Coronary artery (tissue), 2 donors: ENCODE measurements around the gene DUSP14.
A peak's percentile ranks its signal among the peaks of the same experiment; 100 is the strongest.

Experiments
- DNase-seq: peaks from one replicate; pipeline ENCODE4 v3.0.0-alpha.2; 2017; ENCODE audit warnings: low spot score
- H3K27ac ChIP-seq, 2 donors: fragments of 200-600 bp; sonication (generic); one replicate each; pipeline ENCODE4 v1.5.1; 2016 to 2019
- H3K4me3 ChIP-seq: fragments of 200-600 bp; sonication (generic); 2 replicates; pipeline ENCODE4 v1.5.1; 2016; ENCODE audit warnings: mild to moderate bottlenecking, moderate library complexity
- TF ChIP-seq, protein P1 (sequence below): fragments of 200-600 bp; sonication (generic); IDR thresholded peaks from one replicate; pipeline ENCODE4 v1.5.1; 2019; ENCODE audit warnings: antibody characterized with exemption

Gene DUSP14

DNA sequence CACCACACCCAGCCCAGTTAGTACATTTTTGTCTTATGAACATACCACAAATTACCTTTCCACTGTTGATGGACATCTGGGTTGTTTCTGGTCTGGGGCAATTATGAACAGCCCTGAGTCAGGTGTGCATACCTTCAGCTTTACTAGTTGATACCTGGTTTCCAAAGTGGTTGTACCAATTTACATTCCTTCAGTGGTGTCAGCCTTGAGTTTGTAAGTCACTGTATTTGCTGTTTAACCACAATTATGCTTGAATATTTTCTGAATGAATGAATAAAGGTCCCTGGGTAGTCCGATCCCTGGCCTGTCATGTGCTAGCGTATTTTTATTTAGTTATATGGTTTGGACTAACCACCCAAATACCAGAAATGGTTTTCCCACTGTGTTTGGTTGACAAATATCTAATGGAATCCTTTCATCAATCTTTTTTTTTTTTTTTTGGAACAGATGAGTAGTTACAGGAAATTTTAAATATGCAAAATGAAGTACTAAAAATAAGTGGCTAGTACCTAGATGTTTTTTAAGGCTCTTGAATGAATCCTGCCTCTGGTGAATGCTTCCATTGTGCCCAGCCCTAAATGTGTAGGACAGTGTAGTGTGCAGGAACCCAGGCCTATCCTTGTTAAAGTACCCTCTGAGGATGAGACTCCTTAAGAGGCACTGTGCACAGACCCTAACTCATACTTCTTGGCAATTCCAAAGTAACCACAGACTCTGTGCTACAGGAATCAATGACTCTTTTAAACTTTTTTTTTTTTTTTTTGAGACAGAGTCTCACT is 3.7 kb downstream of the DUSP14 start:
- TF ChIP-seq, protein P1, sequence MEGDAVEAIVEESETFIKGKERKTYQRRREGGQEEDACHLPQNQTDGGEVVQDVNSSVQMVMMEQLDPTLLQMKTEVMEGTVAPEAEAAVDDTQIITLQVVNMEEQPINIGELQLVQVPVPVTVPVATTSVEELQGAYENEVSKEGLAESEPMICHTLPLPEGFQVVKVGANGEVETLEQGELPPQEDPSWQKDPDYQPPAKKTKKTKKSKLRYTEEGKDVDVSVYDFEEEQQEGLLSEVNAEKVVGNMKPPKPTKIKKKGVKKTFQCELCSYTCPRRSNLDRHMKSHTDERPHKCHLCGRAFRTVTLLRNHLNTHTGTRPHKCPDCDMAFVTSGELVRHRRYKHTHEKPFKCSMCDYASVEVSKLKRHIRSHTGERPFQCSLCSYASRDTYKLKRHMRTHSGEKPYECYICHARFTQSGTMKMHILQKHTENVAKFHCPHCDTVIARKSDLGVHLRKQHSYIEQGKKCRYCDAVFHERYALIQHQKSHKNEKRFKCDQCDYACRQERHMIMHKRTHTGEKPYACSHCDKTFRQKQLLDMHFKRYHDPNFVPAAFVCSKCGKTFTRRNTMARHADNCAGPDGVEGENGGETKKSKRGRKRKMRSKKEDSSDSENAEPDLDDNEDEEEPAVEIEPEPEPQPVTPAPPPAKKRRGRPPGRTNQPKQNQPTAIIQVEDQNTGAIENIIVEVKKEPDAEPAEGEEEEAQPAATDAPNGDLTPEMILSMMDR = no peak
- DNase-seq = no peak
- Histone ChIP-seq H3K4me3 (no peak overlapping the region), H3K27ac (peak overlapping the region in 1 of 2 donors; percentile 13)

GRCh38 chr17:37494401-37494831 is 4.7 kb downstream of the DUSP14 start:
- TF ChIP-seq, protein P1 = no peak
- Histone ChIP-seq H3K4me3 (no peak overlapping the region), H3K27ac (no peak overlapping the region)
- no peak for DNase-seq

GRCh38 chr17:37494971-37495370 is 5.3 kb downstream of the DUSP14 start:
- no peak overlapping the region for H3K4me3 ChIP-seq
- TF ChIP-seq, protein P1 = no peak
- H3K27ac ChIP-seq = no peak overlapping the region
- DNase-seq = no peak

DNA sequence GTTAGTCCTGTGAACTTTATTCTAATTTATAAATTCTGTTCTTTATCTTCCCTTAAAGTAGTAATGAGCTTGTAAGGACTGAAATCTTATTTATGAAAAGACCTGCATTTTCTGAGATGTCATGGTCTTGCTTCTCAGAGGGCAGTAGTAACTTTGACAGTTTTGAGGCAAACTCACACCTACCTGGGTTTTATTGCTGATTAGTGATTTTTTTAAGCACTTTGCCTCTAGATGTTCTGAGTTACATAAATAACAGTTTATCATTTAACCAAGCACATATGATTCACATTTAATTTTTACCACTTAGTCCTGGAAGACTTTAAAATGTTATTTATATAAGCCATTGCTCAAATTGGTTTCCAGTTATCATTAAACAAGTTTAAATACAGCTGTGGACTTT is 10.7 kb downstream of the DUSP14 start:
- H3K27ac ChIP-seq = no peak overlapping the region
- no peak for DNase-seq
- no peak overlapping the region for H3K4me3 ChIP-seq
- TF ChIP-seq, protein P1 = no peak

DNA sequence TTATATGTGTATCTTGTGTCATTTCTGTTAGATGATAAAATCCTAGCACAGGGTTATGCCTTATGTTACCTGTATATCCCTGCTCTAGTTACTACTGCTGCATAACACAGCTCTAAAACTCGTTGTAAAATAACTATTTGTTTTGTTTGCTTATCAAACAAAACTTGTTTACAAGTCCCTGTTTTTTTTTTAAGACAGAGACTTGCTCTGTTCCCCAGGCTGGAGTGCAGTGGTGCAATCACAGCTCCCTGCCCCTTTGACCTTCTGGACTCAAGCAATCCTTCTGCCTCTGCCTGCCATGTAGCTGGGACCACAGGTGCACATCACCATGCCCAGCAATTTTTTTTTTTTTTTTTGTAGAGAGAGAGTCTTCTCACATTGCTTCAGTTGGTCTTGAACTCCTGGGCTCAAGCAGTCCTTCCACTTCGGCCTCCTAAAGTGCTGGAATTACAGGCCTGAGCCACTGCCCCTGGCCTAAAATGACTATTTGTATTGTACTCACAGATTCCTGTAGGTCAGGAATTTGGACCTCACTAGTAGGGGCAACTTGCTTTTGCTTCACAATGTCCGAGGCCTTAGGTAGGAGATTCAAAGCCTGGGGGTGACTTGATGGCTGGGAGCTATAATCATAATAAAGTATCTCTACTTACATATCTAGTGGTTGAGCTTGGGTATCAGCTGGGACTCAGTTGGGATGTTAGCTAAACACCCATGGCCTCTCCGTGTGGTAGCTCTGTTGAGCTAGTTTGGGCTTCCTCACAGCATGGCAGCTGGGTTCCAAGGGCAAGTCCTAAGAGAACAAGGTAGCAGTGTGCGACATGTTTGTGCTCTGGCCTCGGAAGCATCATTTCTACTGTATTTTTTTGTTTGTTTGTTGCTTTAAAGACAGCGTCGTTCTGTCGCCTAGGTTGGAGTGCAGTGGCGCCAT is 12.6 kb downstream of the DUSP14 start:
- Histone ChIP-seq H3K4me3 (no peak overlapping the region), H3K27ac (no peak overlapping the region)
- TF ChIP-seq, protein P1 = no peak
- no peak for DNase-seq

GRCh38 chr17:37503148-37503547 is 13.5 kb downstream of the DUSP14 start:
- Histone ChIP-seq H3K4me3 (no peak overlapping the region), H3K27ac (no peak overlapping the region)
- TF ChIP-seq, protein P1 = no peak
- no peak for DNase-seq
